Metanephros (tissue), 1 donor: Measurements from ENCODE around the gene ZNF507. TPM values are rescaled to one million over a fixed set of nuclear protein-coding genes. Genes with fewer than 3 reads are reported as not detected.

Source experiments
- total RNA-seq: library from RNA; depleted of rRNA; stranded (reverse); fragments of >200 nt; gene quantifications from one replicate; pipeline ENCODE4 v1.2.3, GENCODE V29; 2014

Gene ZNF507
- 21.5 TPM for total RNA-seq

GRCh38 chr19:32345261-32346207, at the start of gene ZNF507:
Gene ZNF507 (plus strand): TSS chr19:32345610. CDS start chr19:32352831, 7,221 bp downstream.

GRCh38 chr19:32405431-32406160, 60.2 kb downstream of the ZNF507 start, which contains the start of gene DPY19L3:
Gene DPY19L3 (plus strand): TSS chr19:32405770. CDS start chr19:32408254, 2,484 bp downstream.

Other genes with a start within 250 kb of the ZNF507 start
- 108 TPM for gene DPY19L3, start 60.2 kb downstream of the ZNF507 start, total RNA-seq
- 33.1 TPM for gene PDCD5, start 235.6 kb downstream of the ZNF507 start, total RNA-seq